ENCODE data around the gene ZNF18. TPM values are rescaled to one million over a fixed set of nuclear protein-coding genes. Genes with fewer than 3 reads are reported as not detected.
A peak's percentile ranks its signal among the peaks of the same experiment; 100 is the strongest.

The ZNF18 gene
- total and polyA plus RNA-seq, 4 experiments from 2014 or later = 8.9 to 14.4 (median 11.5) TPM

GRCh38 chr17:11990363-11990983, 6.8 kb downstream of the ZNF18 start:
- Mint-ChIP-seq H3K9me3 (no peaks in the 10 kb centered on the region), H3K4me1 (peaks cover 19 to 44% (median 30%) of the 10 kb centered on the region in 4 donors), H3K36me3 (peaks cover 46 to 50% of the 10 kb centered on the region in 2 donors), H3K4me3 (peak overlapping the region in 1 of 8 donors; percentile 29), H3K27me3 (no peaks in the 10 kb centered on the region), H3K27ac (peak overlapping the region in 2 of 7 donors; percentile 11 to 23)
- DNase-seq = no peak
- Histone ChIP-seq H3K9me3 (ENCODE audit: control insufficient read depth in 1 of 2, low read length in 2 of 2) (no peaks in the 10 kb centered on the region), H3K4me1 (ENCODE audit: insufficient read depth, low read length) (peaks cover under 1% of the 10 kb centered on the region), H3K4me3 (ENCODE audit: low read length in 2 of 2) (no peak overlapping the region), H3K36me3 (ENCODE audit: insufficient read depth, low read length) (peaks cover 19% of the 10 kb centered on the region), H3K27ac (ENCODE audit: low read depth, low read length) (no peak overlapping the region), H3K27me3 (ENCODE audit: insufficient read depth, low read length) (no peaks in the 10 kb centered on the region)
- intact Hi-C loops (cut with micrococcal nuclease) = no loop called here
- POLR2A ChIA-PET (ENCODE audit: partially characterized antibody) = no interaction called here
- CTCF ChIA-PET (ENCODE audit: partially characterized antibody) = interaction anchor here (1.1 to 1.2 kb wide), 2 partner anchors 9 to 11 kb away, joined by 3 to 5 read pairs; no protein-coding TSS in a partner anchor

GRCh38 chr17:11986942-11987329, 10.3 kb downstream of the ZNF18 start:
- H3K4me1 Mint-ChIP-seq = peaks cover 13 to 25% (median 19%) of the 10 kb centered on the region in 4 donors
- no peak overlapping the region for H3K4me3 Mint-ChIP-seq
- H3K36me3 ChIP-seq (ENCODE audit: insufficient read depth, low read length) = peaks cover 17% of the 10 kb centered on the region
- H3K27me3 Mint-ChIP-seq = no peaks in the 10 kb centered on the region
- no peaks in the 10 kb centered on the region for H3K4me1 ChIP-seq (ENCODE audit: insufficient read depth, low read length)
- H3K27ac Mint-ChIP-seq = no peak overlapping the region
- H3K27me3 ChIP-seq (ENCODE audit: insufficient read depth, low read length) = no peaks in the 10 kb centered on the region
- no peaks in the 10 kb centered on the region for H3K9me3 Mint-ChIP-seq
- no peak overlapping the region for H3K4me3 ChIP-seq (ENCODE audit: low read length in 2 of 2)
- peaks cover 63 to 70% of the 10 kb centered on the region in 2 donors for H3K36me3 Mint-ChIP-seq
- no peak for DNase-seq
- POLR2A ChIA-PET (ENCODE audit: partially characterized antibody) = interaction anchor here (0.9 kb wide), 1 partner anchor 10 kb away, joined by 3 read pairs; the partner anchor contains the start of gene ZNF18
- CTCF ChIA-PET (ENCODE audit: partially characterized antibody) = interaction anchor here (1.3 to 3.9 kb wide), 2 partner anchors 9 to 10 kb away, joined by 5 to 16 read pairs; partner anchors contain the start of gene ZNF18
- no peaks in the 10 kb centered on the region for H3K9me3 ChIP-seq (ENCODE audit: control insufficient read depth in 1 of 2, low read length in 2 of 2)
- intact Hi-C loops (cut with micrococcal nuclease) = loop anchor here (5.0 kb wide), 1 partner anchor 35 kb away; the partner anchor contains the start of gene MAP2K4
- H3K27ac ChIP-seq (ENCODE audit: low read depth, low read length) = no peak overlapping the region

GRCh38 chr17:11986179-11986941, 10.9 kb downstream of the ZNF18 start:
- POLR2A ChIA-PET (ENCODE audit: partially characterized antibody) = interaction anchor here (0.9 to 1.5 kb wide), 2 partner anchors 11 kb away, joined by 3 to 7 read pairs; partner anchors contain the start of gene ZNF18
- intact Hi-C loops (cut with micrococcal nuclease) = loop anchor here (5.0 kb wide), 1 partner anchor 36 kb away; the partner anchor contains the start of gene MAP2K4
- Histone ChIP-seq H3K27ac (ENCODE audit: low read depth, low read length) (no peak overlapping the region), H3K4me3 (ENCODE audit: low read length in 2 of 2) (no peak overlapping the region), H3K9me3 (ENCODE audit: control insufficient read depth in 1 of 2, low read length in 2 of 2) (no peaks in the 10 kb centered on the region), H3K4me1 (ENCODE audit: insufficient read depth, low read length) (no peaks in the 10 kb centered on the region), H3K36me3 (ENCODE audit: insufficient read depth, low read length) (peaks cover 11% of the 10 kb centered on the region), H3K27me3 (ENCODE audit: insufficient read depth, low read length) (no peaks in the 10 kb centered on the region)
- H3K9me3 Mint-ChIP-seq = no peaks in the 10 kb centered on the region
- no peak for DNase-seq
- CTCF ChIA-PET (ENCODE audit: partially characterized antibody) = interaction anchor here (1.3 to 3.9 kb wide), 2 partner anchors 8 to 11 kb away, joined by 5 to 16 read pairs; partner anchors contain the start of gene ZNF18
- H3K27ac Mint-ChIP-seq = peak overlapping the region in 2 of 7 donors; percentile 13 to 64
- peaks cover 65 to 74% of the 10 kb centered on the region in 2 donors for H3K36me3 Mint-ChIP-seq
- no peaks in the 10 kb centered on the region for H3K27me3 Mint-ChIP-seq
- no peak overlapping the region for H3K4me3 Mint-ChIP-seq
- peaks cover 13 to 25% (median 17%) of the 10 kb centered on the region in 4 donors for H3K4me1 Mint-ChIP-seq

- intact Hi-C loops (cut with micrococcal nuclease) = no loop called here
- no peak overlapping the region for H3K27ac Mint-ChIP-seq
These were observed 15.4 kb downstream of the ZNF18 start for GRCh38 chr17:11981862-11982261.

GRCh38 chr17:11980813-11981212, 16.5 kb downstream of the ZNF18 start:
- CTCF ChIA-PET (ENCODE audit: partially characterized antibody) = interaction anchor here (1.0 to 1.1 kb wide), 2 partner anchors 9 to 42 kb away, joined by 4 to 5 read pairs; no protein-coding TSS in a partner anchor
- Mint-ChIP-seq H3K9me3 (no peaks in the 10 kb centered on the region), H3K27me3 (no peaks in the 10 kb centered on the region), H3K4me1 (peaks cover 0 to 3% (median 2%) of the 10 kb centered on the region in 4 donors), H3K4me3 (no peak overlapping the region), H3K36me3 (peaks cover 70 to 75% of the 10 kb centered on the region in 2 donors), H3K27ac (peak overlapping the region in 1 of 7 donors; percentile 57)
- Histone ChIP-seq H3K4me1 (ENCODE audit: insufficient read depth, low read length) (no peaks in the 10 kb centered on the region), H3K36me3 (ENCODE audit: insufficient read depth, low read length) (peaks cover 20% of the 10 kb centered on the region), H3K9me3 (ENCODE audit: control insufficient read depth in 1 of 2, low read length in 2 of 2) (no peaks in the 10 kb centered on the region), H3K4me3 (ENCODE audit: low read length in 2 of 2) (no peak overlapping the region), H3K27ac (ENCODE audit: low read depth, low read length) (no peak overlapping the region), H3K27me3 (ENCODE audit: insufficient read depth, low read length) (no peaks in the 10 kb centered on the region)
- intact Hi-C loops (cut with micrococcal nuclease) = no loop called here
- DNase-seq = no peak
- POLR2A ChIA-PET (ENCODE audit: partially characterized antibody) = no interaction called here

More at GRCh38 chr17:11981862-11982261, 15.4 kb downstream of the ZNF18 start:
- Histone ChIP-seq H3K27me3 (ENCODE audit: insufficient read depth, low read length) (no peaks in the 10 kb centered on the region), H3K36me3 (ENCODE audit: insufficient read depth, low read length) (peaks cover 19% of the 10 kb centered on the region), H3K4me1 (ENCODE audit: insufficient read depth, low read length) (no peaks in the 10 kb centered on the region), H3K27ac (ENCODE audit: low read depth, low read length) (no peak overlapping the region), H3K4me3 (ENCODE audit: low read length in 2 of 2) (no peak overlapping the region), H3K9me3 (ENCODE audit: control insufficient read depth in 1 of 2, low read length in 2 of 2) (no peaks in the 10 kb centered on the region)
- Mint-ChIP-seq H3K4me3 (no peak overlapping the region), H3K4me1 (peaks cover 0 to 5% (median under 1%) of the 10 kb centered on the region in 4 donors), H3K27me3 (no peaks in the 10 kb centered on the region), H3K9me3 (no peaks in the 10 kb centered on the region), H3K36me3 (peaks cover 71 to 73% of the 10 kb centered on the region in 2 donors)
- ChIA-PET POLR2A (ENCODE audit: partially characterized antibody) (interaction anchor here (0.7 to 1.0 kb wide), 2 partner anchors 13 to 15 kb away, joined by 3 read pairs; partner anchors contain the start of gene ZNF18), CTCF (ENCODE audit: partially characterized antibody) (interaction anchor here (0.7 to 1.1 kb wide), 3 partner anchors 8 to 1233 kb away, joined by 3 to 5 read pairs (median 4); no protein-coding TSS in a partner anchor)
- no peak for DNase-seq

GRCh38 chr17:11979795-11980194, 17.5 kb downstream of the ZNF18 start:
- no peaks in the 10 kb centered on the region for H3K27me3 Mint-ChIP-seq
- peaks cover 0 to 2% (median 0%) of the 10 kb centered on the region in 8 donors for H3K9me3 Mint-ChIP-seq
- H3K4me3 Mint-ChIP-seq = no peak overlapping the region
- POLR2A ChIA-PET (ENCODE audit: partially characterized antibody) = interaction anchor here (1.6 kb wide), 1 partner anchor 41 kb away, joined by 3 read pairs; the partner anchor contains the start of gene MAP2K4
- H3K4me1 ChIP-seq (ENCODE audit: insufficient read depth, low read length) = no peaks in the 10 kb centered on the region
- peaks cover 20% of the 10 kb centered on the region for H3K36me3 ChIP-seq (ENCODE audit: insufficient read depth, low read length)
- CTCF ChIA-PET (ENCODE audit: partially characterized antibody) = interaction anchor here (1.1 kb wide), 1 partner anchor 11 kb away, joined by 3 read pairs; no protein-coding TSS in a partner anchor
- no peak overlapping the region for H3K27ac Mint-ChIP-seq
- H3K9me3 ChIP-seq (ENCODE audit: control insufficient read depth in 1 of 2, low read length in 2 of 2) = no peaks in the 10 kb centered on the region
- DNase-seq = no peak
- H3K27ac ChIP-seq (ENCODE audit: low read depth, low read length) = no peak overlapping the region
- no peak overlapping the region for H3K4me3 ChIP-seq (ENCODE audit: low read length in 2 of 2)
- H3K36me3 Mint-ChIP-seq = peaks cover 74 to 81% of the 10 kb centered on the region in 2 donors
- H3K4me1 Mint-ChIP-seq = peaks cover 1 to 6% (median 5%) of the 10 kb centered on the region in 4 donors
- H3K27me3 ChIP-seq (ENCODE audit: insufficient read depth, low read length) = no peaks in the 10 kb centered on the region
- intact Hi-C loops (cut with micrococcal nuclease) = no loop called here

Data from CD4-positive, alpha-beta memory T cell (primary cell).